ENCODE results near the gene ATP2A3. TPM values are rescaled to one million over a fixed set of nuclear protein-coding genes. Genes with fewer than 3 reads are reported as not detected.

ATP2A3 gene
- total and polyA plus RNA-seq, 9 donors, result 1.6 to 9.9 (median 4.2) TPM

DNA sequence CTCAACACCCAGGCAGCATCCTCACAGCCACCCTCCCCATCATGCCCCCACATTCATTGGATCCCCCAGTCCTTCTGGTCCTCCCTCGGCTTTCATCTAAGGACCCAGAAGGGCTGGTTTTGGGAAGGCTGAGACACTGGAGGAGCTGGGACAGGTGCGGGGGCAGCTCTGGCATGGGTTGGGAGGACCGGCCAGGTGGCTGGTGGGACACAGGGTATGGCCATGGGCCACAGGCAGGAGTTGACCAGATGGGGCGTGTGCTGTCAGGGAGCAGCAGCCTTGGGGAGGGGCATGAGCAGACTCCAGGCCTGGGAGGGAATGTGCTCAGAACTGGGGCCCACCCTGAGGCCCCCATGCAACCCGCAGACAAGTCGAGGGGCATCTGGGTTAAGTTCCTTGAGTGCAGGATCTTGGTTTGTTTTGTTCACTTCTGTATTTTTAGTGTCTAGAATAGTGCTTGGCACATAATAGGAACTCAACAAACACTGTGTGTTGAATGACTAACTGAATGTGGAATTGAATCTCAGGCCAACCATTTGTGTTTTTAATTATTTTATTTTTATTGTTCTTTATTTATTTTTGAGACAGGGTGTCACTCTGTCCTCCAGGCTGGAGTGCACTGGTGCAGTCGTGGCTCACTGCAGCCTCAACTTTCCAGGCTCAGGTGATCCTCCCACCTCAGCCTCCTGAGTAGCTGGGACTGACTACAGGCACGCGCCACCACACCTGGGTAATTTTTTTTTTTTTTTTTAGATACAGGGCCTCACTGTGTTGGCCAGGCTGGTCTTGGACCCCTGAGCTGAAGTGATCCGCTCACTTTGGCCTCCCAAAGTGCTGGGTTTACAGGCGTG is 53.6 kb downstream of the ATP2A3 start:
- Histone ChIP-seq H3K27me3 (no peaks in the 10 kb centered on the region), H3K4me1 (ENCODE audit: insufficient read depth) (no peaks in the 10 kb centered on the region), H3K9me3 (no peaks in the 10 kb centered on the region), H3K36me3 (no peaks in the 10 kb centered on the region), H3K4me3 (no peak overlapping the region), H3K27ac (no peak overlapping the region)
- intact Hi-C loops (cut with DNase I), result loop anchor here (5.0 to 10.0 kb wide), 4 partner anchors 46 to 97 kb away; no protein-coding TSS in a partner anchor
- TF ChIP-seq EP300 (IDR thresholded peaks at IDR 0.05) (no peak), CTCF (IDR thresholded peaks at IDR 0.05) (no peak), POLR2A (IDR thresholded peaks at IDR 0.05) (no peak)
- WGBS, 3 donors, result 80 to 90% (median 81%) methylated on average over 11 of the region's 11 CpGs
- DNase-seq, result no peak

GRCh38 chr17:3909257-3909656 is 55.0 kb downstream of the ATP2A3 start:
- H3K9me3 ChIP-seq, result no peaks in the 10 kb centered on the region
- 89 to 92% (median 91%) methylated on average over 12 of the region's 12 CpGs for WGBS, 3 donors
- no peak overlapping the region for H3K27ac ChIP-seq
- no peak overlapping the region for H3K4me3 ChIP-seq
- H3K4me1 ChIP-seq (ENCODE audit: insufficient read depth), result no peaks in the 10 kb centered on the region
- DNase-seq, result no peak
- H3K27me3 ChIP-seq, result no peaks in the 10 kb centered on the region
- H3K36me3 ChIP-seq, result no peaks in the 10 kb centered on the region
- no peak for TF ChIP-seq POLR2A (IDR thresholded peaks at IDR 0.05)
- TF ChIP-seq EP300 (IDR thresholded peaks at IDR 0.05), result no peak
- no peak for TF ChIP-seq CTCF (IDR thresholded peaks at IDR 0.05)
- intact Hi-C loops (cut with DNase I), result no loop called here

GRCh38 chr17:3907483-3908216 is 56.6 kb downstream of the ATP2A3 start:
- Histone ChIP-seq H3K4me1 (ENCODE audit: insufficient read depth) (no peaks in the 10 kb centered on the region), H3K4me3 (no peak overlapping the region), H3K27me3 (no peaks in the 10 kb centered on the region), H3K36me3 (no peaks in the 10 kb centered on the region), H3K27ac (no peak overlapping the region), H3K9me3 (no peaks in the 10 kb centered on the region)
- intact Hi-C loops (cut with DNase I), result no loop called here
- 78 to 79% (median 78%) methylated on average over 11 of the region's 11 CpGs for WGBS, 3 donors
- no peak for DNase-seq
- TF ChIP-seq EP300 (IDR thresholded peaks at IDR 0.05) (no peak), POLR2A (IDR thresholded peaks at IDR 0.05) (no peak), CTCF (IDR thresholded peaks at IDR 0.05) (no peak)

- 90 to 96% (median 92%) methylated on average over 4 of the region's 4 CpGs for WGBS, 3 donors
- DNase-seq, result no peak
- H3K27me3 ChIP-seq, result no peaks in the 10 kb centered on the region
- H3K36me3 ChIP-seq, result no peaks in the 10 kb centered on the region
- H3K4me3 ChIP-seq, result no peak overlapping the region
- H3K9me3 ChIP-seq, result no peaks in the 10 kb centered on the region
- H3K4me1 ChIP-seq (ENCODE audit: insufficient read depth), result no peaks in the 10 kb centered on the region
- intact Hi-C loops (cut with DNase I), result no loop called here
- no peak for TF ChIP-seq CTCF (IDR thresholded peaks at IDR 0.05)
- TF ChIP-seq POLR2A (IDR thresholded peaks at IDR 0.05), result no peak
- TF ChIP-seq EP300 (IDR thresholded peaks at IDR 0.05), result no peak
- H3K27ac ChIP-seq, result no peak overlapping the region
Observed at GRCh38 chr17:3906881-3907280, 57.4 kb downstream of the ATP2A3 start.
